NCI-H2196 (cell line): Measurements from ENCODE around the gene IKZF4.
"Not testable (repeated sequence)": the region's sequence is repeated elsewhere in the genome, so short reads cannot be mapped to it uniquely, and the experiment has no call there.

Source experiments
- DNase-seq: peaks from one replicate; lab custom pipeline; 2025; ENCODE audit not compliant: unreplicated experiment; lab: John Stamatoyannopoulos, UW

The IKZF4 gene

DNA sequence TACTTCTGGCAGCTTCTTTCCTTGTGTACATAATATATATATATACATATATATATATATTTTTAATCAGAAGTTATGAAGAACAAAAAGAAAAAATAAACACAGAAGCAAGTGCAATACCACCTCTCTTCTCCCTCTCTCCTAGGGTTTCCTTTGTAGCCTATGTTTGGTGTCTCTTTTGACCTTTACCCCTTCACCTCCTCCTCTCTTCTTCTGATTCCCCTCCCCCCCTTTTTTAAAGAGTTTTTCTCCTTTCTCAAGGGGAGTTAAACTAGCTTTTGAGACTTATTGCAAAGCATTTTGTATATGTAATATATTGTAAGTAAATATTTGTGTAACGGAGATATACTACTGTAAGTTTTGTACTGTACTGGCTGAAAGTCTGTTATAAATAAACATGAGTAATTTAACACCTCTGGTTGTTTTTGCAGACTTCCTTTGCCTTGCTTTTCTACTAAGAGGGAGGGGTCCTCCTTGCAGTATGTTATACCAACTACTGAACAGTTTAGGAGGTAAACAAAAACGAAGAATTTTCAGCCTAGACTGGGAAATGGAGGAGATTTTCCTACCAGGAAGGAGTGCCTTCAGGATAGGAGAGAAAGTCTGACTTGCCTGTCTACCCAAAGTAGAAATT is 17.3 kb downstream of the IKZF4 start:
- DNase-seq: no peak

DNA sequence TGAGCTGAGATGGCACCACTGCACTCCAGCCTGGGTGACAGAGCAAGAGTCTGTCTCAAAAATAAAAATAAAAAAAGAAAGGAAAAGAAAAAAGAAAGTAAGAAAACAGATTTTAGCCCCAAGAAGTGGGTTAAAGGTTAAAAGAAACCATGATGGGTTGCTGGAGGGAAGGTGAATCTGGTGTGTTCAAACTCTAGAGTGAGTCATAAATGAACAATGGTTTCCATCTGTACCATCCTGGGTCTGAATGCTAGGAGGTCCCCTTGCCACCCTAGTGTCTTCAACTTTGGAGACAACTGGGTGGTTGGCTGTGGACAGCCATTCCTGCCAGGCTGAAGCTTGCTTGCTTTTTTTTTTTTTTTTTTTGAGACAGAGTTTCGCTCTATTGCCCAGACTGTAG is 19.3 kb downstream of the IKZF4 start:
- no peak for DNase-seq

DNA sequence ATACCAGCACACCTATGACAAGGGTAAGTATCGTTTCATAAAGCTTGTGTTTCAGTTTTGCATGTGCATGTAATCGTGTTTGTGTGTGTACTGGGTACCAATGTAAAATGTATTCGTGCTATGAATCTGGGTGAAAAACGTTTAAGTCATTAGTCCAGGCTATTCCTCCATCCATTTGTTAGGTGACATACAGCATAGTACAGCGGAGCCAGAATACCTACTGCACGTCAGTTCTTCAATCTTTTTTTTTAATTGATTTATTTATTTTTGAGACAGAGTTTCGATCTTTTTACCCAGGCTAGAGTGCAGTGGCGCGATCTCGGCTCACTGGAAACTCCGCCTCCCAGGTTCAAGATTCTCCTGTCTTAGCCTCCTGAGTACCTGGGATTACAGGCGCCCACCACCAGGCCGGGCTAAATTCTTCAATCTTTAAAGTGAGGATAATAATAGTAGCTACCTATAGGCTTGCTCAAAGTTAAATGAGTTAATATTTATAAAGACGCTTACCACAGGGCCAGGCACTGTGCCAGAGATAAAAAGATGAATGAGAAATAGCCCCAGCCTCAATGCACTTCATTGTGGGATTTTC is 20.2 kb downstream of the IKZF4 start:
- no peak for DNase-seq

DNA sequence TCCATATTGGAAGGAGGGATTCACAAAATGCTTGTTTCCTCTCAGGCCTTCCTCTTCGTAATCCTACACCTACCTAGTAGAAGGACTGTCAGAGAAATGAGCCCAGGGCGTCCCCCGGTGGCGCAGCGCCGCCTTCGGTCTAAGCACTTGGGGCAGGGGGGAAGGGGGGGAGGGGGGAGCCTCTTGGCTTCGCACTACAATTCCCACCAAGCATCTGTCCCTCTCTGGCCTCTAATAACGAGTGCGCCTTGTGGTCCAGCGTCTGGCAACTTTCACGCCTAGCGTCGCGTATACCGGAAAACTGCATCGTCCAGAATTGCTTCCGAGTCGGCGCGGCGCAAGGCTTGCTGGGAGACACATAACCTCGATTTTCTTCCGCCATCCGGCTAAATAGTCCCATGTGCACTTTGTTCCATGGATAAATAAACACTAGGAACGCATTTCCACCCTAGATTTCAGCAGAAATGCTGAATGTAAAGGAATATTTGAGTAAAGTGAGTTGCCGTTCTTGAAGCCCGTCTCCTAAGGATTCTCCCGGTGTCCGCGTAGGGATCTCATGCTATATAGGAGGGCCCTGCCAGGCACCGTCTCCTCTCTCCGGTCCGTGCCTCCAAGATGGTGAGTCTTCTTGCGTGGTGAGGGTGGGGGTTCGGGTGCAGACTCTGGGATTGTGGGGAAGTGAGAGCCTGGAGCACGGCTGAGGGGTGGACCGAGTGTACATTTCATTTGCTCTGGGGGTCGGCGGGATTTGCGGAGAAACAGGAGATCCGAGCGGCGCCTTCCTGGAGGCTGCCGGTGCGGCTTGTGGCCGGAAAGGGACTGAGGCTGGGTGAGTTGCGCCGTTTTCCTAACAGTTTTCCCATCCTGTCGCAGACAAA is 20.9 kb downstream of the IKZF4 start, which contains the start of gene RPS26:
Gene RPS26 (plus strand): TSS at position 367 of the 878 bp plus-strand sequence. CDS start 249 bp downstream, at position 616.
- peak; percentile 99 for DNase-seq

DNA sequence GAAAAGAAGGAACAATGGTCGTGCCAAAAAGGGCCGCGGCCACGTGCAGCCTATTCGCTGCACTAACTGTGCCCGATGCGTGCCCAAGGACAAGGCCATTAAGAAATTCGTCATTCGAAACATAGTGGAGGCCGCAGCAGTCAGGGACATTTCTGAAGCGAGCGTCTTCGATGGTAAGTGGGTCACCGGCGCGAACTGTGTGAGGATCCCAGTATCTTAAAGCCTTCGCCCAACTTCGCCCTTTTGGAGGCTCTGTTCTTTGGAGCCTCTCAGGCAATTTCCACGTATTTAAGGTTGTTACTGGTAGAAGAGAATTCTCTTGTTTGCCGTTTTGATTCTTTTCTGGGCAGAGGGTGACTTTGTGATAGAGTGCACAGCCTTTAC is 21.6 kb downstream of the IKZF4 start:
- not testable (repeated sequence) for DNase-seq

DNA sequence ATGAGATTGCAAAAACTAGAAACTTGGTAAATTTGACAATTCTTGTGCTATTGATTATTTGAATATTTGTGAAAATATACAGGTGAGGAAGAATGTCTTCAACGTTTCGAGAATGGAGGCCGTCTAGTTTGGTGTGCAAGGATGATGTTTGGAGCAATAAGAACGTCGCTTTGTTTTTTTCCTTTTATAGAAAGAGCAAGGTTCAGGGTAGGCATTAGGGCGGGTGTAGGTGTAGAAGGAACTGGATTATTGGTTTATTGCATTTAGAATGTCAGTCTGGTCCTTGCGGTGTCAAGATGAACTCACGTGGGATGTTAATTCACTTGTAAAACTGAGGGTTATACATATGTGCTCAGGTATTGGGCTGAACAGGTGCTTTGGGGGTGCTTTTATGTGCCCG is 22.0 kb downstream of the IKZF4 start:
- no peak for DNase-seq

DNA sequence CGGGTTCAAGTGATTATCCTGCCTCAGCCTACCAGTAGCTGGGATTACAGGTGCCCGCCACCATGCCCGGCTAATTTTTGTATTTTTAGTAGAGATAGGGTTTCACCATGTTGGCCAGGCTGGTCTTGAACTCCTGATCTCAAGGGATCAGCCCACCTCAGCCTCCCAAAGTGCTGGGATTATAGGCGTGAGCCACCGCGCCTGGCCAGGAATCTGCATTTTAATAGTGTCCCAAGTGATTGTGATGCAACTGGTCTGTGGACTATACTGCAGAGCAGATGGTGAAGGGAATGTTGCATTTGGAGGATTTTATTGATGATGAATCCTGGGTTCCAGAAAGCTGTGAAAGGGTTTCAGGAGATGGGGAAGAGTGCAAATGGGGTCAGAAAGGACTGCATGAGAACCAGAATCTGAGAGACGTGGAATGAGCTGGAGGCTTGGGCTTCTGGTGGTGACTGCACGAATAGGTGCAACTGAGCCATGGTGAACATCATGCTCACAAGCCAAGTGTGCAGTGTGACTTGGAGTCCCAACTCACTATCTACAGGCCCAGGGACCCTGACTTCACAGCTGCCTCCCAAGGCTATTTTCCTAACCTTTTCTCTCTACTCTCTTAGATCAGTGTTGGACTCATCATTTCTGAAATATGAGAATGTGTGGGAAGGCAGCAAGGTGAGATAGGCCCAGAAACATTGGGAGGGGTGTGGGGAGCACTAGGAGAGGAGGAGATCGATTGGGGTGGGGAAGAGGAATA is 25.4 kb downstream of the IKZF4 start:
- no peak for DNase-seq

DNA sequence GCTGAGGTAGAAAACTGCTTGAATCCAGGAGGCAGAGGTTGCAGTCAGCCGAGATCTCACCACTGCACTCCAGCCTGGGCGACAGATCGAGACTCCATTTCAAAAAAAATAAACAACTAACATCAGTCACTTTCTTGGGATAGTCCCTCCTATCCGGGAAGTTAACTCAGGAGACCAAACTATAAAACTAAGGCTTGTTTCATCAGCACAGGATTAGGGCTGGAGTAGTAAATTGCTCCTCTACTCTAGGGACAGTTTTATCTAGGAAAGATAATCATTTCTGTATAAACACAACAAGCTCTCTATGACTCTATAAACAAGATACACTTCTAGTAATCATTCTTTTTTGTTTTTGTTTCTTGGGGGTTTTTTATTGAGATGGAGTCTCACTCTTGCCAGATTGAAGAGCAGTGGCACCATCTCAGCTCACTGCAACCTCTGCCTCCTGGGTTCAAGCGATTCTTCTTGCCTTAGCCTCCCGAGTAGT is 32.6 kb downstream of the IKZF4 start:
- no peak for DNase-seq

DNA sequence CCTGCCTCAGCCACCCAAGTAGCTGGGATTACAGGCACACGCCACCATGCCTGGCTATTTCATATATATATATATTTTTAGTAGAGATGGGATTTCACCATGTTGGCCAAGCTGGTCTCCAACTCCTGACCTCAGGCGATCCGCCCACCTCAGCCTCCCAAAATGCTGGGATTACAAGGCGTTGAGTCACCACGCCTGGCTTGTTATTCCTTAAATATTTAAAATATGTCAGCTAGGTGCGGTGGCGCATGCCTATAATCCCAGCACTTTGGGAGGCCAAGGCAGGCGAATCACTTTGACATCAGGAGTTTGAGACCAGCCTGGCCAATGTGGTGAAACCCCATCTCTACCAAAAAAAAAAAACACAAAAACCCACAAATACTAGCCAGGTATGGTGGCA is 39.1 kb downstream of the IKZF4 start:
- DNase-seq: not testable (repeated sequence)

DNA sequence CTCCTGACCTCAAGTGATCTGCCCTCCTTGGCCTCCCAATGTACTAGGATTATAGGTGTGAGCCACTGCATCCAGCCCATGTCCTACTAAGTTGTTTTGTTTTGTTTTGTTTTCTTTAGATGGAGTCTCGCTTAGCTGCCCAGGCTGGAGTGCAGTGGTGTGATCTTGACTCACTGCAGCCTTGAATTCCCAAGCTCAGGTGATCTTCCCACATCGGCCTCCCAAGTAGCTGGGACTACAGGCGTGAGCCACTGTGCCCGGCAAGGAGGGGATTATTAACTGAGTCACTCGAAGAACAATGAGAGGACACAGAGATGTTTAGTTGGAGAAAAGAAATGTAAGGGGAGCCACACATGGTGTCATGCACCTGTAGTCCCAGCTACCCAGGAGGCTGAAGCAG is 41.1 kb downstream of the IKZF4 start:
- DNase-seq: no peak

DNA sequence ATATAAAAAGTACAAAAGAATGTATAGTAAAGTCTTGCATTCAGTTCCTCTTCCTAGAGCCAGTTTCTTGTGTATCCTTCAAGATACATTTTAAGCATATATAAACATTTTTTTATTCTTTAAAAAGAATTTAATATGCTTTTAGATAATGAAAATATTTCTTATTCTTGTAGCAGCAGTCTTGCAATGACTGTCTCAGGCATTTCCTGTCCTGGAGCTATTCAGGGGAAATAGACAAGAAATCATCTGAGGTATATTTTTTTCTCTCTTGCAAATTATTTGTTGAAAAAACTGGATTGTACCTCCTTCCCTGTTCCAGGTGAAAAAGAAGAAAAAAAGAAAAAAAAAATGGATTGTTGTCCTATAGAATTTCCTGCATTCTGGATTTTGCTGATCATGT is 42.2 kb downstream of the IKZF4 start:
- no peak for DNase-seq

DNA sequence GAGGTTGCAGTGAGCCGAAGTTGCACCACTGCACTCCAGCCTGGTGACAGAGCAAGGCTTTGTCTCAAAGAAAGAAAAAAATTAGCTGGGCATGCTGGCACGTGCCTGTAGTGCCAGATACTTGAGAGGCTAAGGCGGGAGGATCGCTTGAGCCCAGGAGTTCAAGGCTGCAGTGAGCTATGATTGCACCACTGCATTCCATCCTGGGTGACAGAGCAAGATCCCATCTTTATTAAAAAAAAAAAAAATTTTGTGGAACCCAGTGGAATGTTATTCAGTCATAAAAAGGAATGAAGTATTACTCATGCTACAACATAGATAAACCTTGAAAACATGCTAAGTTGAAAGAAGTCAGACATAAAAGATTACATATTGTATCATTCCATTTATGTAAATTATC is 50.8 kb downstream of the IKZF4 start:
- DNase-seq: no peak

DNA sequence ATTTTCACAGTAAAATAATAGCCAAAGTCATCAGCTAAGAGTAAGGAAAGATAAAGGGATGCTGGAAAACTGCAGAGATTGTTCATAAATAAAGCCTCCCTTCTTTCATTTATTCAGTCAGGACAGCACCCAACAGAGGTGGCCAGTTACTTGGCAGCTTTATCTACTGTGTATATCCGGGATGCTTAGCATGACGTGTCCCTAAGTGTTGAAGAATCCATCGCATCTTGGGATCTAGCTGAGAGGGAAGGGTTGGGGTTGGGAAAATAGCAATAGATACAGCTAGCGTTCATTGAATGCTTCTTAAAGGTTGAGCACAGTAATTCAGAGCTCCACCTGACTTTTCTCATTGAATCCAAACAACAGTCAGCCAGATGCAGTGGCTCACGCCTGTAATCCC is 53.6 kb downstream of the IKZF4 start:
- no peak for DNase-seq

DNA sequence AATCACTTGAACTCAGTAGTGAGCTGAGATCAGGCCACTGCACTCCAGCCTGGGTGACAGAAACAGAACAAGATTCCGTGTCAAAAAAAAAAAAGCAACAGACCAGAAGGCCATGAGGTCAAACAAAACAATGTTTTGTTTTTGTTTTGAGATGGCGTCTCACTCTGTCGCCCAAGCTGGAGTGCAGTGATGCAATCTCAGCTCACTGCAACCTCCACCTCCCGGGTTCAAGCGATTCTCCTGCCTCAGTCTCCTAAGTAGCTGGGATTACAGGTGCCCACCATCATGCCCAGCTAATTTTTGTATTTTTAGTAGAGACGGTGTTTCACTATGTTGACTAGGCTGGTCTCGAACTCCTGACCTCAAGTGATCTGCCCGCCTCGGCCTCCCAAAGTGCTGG is 57.1 kb downstream of the IKZF4 start:
- DNase-seq: not testable (repeated sequence)

DNA sequence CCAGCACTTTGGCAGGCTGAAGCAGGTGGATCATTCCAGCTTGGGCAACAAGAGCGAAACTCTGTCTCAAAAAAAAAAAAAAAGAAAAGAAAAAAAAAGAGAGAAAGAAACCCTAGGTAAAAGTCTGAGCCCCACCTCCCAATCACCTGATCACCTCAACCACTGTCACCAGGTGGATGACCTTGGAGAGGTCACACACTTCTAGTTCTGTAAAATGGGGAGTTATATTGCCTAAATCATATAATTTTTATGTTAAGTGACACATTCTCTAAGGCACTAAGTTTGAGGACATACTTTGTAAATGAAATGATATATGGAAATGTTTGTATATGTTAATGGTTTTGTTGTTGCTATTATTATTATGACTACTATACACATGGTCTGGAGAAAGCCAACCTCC is 57.6 kb downstream of the IKZF4 start:
- no peak for DNase-seq

DNA sequence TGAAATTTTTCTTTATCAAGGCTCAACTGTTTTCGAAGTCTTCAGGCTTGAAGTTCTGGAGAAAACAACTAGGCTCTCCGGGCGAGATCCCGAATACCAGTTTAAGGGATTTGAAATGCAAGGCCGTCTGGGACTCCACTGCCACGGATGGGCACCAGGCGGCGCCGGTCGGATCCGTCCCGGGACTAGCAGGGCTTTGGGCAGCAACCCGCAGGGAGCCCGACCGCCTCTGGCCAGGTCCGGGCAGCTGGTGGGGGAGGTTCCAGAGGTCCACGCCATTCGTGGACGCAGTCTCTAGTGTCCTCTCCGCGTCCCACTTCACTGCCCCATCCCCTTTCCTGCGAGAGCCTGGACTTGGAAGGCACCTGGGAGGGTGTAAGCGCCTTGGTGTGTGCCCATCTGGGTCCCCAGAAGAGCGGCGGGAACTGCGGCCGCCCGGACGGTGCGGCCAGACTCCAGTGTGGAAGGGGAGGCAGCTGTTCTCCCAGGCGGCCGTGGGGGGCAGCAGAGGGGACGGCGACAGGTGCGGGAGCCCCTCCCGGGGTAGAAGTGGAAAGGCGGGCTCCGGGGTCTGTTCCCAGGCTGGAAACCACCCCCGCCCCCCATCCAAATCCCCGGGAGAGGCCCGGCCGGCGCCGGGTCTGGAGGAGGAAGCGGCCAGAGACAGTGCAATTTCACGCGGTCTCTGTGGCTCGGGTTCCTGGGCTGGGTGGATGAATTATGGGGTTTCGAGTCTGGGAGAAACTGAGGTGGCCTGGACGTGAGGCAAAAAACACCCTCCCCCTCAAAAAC is 58.3 kb downstream of the IKZF4 start:
- DNase-seq: peak; percentile 70

DNA sequence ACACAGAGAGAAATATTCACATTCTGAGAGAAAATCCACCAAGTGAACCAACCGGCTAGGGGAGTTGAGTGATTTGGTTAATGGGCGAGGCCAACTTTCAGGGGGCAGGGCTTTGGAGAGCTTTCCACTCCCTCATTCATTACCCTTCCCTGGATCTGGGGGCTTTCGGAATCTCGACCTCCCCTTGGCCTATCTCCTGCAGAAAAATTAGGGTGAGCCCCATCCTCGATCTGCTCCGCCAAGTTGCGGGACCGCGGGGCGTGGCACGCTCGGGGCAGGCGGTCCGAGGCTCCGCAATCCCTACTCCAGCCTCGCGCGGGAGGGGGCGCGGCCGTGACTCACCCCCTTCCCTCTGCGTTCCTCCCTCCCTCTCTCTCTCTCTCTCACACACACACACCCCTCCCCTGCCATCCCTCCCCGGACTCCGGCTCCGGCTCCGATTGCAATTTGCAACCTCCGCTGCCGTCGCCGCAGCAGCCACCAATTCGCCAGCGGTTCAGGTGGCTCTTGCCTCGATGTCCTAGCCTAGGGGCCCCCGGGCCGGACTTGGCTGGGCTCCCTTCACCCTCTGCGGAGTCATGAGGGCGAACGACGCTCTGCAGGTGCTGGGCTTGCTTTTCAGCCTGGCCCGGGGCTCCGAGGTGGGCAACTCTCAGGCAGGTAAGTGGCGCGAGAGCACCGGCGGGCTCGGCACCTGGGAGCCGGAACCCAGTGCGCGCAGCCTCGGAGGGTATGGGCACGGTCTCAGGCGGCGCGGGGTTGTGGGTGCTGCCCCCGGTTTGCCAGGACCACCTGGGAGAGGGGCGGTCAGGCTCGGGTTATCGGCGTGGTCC is 59.1 kb downstream of the IKZF4 start, which contains the start of gene ERBB3:
Gene ERBB3 (plus strand): TSS at position 443 of the 833 bp plus-strand sequence. CDS start 136 bp downstream, at position 579.
- peak; percentile 67 for DNase-seq

DNA sequence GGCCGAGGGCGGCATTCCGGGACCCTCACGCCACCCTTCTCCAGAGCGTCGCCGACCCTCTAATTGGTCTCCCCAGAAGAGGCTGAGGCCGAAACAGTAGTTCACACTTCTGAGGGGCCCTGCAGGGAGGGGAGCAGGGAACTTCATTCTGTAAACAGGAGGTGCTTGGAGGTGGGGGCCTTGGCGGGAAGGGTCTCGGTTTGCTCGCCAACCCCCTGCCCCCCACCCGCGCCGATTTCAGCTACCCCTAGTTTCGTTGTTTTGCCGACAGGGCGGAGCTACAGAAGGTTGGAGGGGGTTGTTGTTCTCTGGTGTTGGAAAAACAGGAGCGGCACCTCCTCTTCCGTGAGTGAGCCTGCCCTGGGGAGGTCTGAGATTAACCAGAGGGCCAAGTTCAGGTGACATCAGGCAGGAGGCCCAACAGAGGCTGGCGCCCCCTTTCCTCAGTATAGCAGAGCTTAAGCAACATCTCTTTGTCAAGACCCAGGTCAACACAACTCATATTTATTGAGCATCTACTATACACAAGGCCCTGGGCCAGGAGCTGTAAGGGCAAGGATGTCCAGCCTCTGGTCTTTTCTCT is 59.8 kb downstream of the IKZF4 start:
- DNase-seq: no peak
